ENCODE measurements around the gene NCL. TPM values are rescaled to one million over a fixed set of nuclear protein-coding genes. Genes with fewer than 3 reads are reported as not detected.
"Not testable (repeated sequence)": the region's sequence is repeated elsewhere in the genome, so short reads cannot be mapped to it uniquely, and the experiment has no call there.

The NCL gene
- polyA plus RNA-seq, 1 donor, result 541 TPM

DNA sequence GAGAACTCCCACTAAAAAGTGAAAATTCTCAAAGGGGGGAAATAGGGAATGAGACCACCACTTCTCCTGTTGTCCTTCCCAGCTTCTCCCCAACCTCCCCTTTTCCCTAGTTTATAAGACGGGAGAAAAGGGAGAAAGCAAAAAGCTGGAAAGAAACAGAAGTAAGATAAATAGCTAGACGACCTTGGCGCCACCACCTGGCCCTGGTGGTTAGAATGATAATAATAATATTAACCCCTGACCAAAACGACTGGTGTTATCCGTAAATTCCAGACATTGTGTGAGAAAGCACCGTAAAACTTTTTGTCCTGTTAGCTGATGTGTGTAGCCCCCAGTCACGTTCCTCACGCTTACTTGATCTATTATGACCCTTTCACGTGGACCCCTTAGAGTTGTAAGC lies 56.0 kb downstream of the NCL start:
- H3K36me3 ChIP-seq (ENCODE audit: control insufficient read depth, insufficient read depth, low read length); H3K4me3 ChIP-seq (ENCODE audit: low read length); H3K27me3 ChIP-seq (ENCODE audit: control insufficient read depth, insufficient read depth, low read length); H3K27ac ChIP-seq (ENCODE audit: low read length); DNase-seq; H3K9me3 ChIP-seq (ENCODE audit: control insufficient read depth, low read depth, low read length): not testable (repeated sequence)
- H3K4me1 ChIP-seq (ENCODE audit: control insufficient read depth, insufficient read depth, low read length), result peaks cover 54% of the 10 kb centered on the region
- 92% methylated on average over 2 of the region's 9 CpGs for WGBS (ENCODE audit: insufficient coverage, low lambda C conversion rate)

GRCh38 chr2:231407686-231408085 lies 56.6 kb downstream of the NCL start:
- DNase-seq; H3K4me3 ChIP-seq (ENCODE audit: low read length); H3K27me3 ChIP-seq (ENCODE audit: control insufficient read depth, insufficient read depth, low read length); H3K36me3 ChIP-seq (ENCODE audit: control insufficient read depth, insufficient read depth, low read length); H3K27ac ChIP-seq (ENCODE audit: low read length); H3K9me3 ChIP-seq (ENCODE audit: control insufficient read depth, low read depth, low read length): not testable (repeated sequence)
- H3K4me1 ChIP-seq (ENCODE audit: control insufficient read depth, insufficient read depth, low read length), result peaks cover 54% of the 10 kb centered on the region
- no CpG with 5 or more reads among the region's 5 CpGs for WGBS (ENCODE audit: insufficient coverage, low lambda C conversion rate)

DNA sequence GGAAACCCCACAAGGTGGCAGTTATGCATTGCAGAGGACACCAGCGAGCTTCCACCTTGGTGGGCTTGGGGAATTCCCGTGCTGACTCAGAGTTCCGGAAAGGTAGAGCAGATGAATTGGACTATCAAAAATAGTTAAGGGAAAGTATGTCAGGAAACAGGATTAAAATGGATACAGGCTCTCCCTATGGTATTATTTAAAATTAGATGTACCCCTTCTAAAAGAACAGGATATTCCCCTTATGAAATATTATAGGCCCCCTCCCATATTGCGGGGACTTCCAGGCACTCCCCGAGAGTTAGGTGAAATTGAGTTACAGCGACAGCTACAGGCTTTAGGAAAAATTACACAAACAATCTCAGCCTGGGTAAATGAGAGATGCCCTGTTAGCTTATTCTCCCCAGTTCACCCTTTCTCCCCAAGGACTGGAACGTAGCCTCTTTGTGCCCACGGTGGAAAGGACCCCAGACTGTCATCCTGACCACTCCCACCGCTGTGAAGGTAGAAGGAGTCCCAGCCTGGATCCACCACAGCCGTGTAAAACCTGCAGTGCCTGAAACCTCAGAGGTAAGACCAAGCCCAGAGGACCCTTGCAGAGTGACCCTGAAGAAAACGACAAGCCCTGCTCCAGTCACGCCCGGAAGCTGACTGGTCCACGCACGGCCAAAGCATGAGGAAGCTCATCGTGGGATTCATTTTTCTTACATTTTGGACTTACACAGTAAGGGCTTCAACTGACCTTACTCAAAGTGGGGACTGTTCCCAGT lies 58.5 kb downstream of the NCL start:
- peaks cover 46% of the 10 kb centered on the region for H3K4me1 ChIP-seq (ENCODE audit: control insufficient read depth, insufficient read depth, low read length)
- not testable (repeated sequence) for H3K36me3 ChIP-seq (ENCODE audit: control insufficient read depth, insufficient read depth, low read length); H3K4me3 ChIP-seq (ENCODE audit: low read length); H3K27me3 ChIP-seq (ENCODE audit: control insufficient read depth, insufficient read depth, low read length); DNase-seq; H3K27ac ChIP-seq (ENCODE audit: low read length); H3K9me3 ChIP-seq (ENCODE audit: control insufficient read depth, low read depth, low read length)
- WGBS (ENCODE audit: insufficient coverage, low lambda C conversion rate), result no CpG with 5 or more reads among the region's 16 CpGs

GRCh38 chr2:231404183-231404578 lies 60.1 kb downstream of the NCL start:
- DNase-seq; H3K36me3 ChIP-seq (ENCODE audit: control insufficient read depth, insufficient read depth, low read length); H3K27me3 ChIP-seq (ENCODE audit: control insufficient read depth, insufficient read depth, low read length); H3K9me3 ChIP-seq (ENCODE audit: control insufficient read depth, low read depth, low read length); H3K4me3 ChIP-seq (ENCODE audit: low read length): not testable (repeated sequence)
- Histone ChIP-seq H3K27ac (ENCODE audit: low read length) (peak overlapping the region; percentile 35), H3K4me1 (ENCODE audit: control insufficient read depth, insufficient read depth, low read length) (peaks cover 47% of the 10 kb centered on the region)
- no CpG with 5 or more reads among the region's 16 CpGs for WGBS (ENCODE audit: insufficient coverage, low lambda C conversion rate)

Other genes starting within 250 kb of the NCL start
- gene B3GNT7, start 68.8 kb downstream of the NCL start, polyA plus RNA-seq, result 43.5 TPM
- gene NMUR1, start 66.0 kb upstream of the NCL start, polyA plus RNA-seq, result 1.8 TPM
- gene TEX44, start 128.4 kb upstream of the NCL start, polyA plus RNA-seq, result not detected
- 1,252 TPM for gene PTMA, start 244.0 kb upstream of the NCL start, polyA plus RNA-seq

All from large intestine (tissue), 3 donors.